ENCODE results near the gene CSTA.

The CSTA gene

DNA sequence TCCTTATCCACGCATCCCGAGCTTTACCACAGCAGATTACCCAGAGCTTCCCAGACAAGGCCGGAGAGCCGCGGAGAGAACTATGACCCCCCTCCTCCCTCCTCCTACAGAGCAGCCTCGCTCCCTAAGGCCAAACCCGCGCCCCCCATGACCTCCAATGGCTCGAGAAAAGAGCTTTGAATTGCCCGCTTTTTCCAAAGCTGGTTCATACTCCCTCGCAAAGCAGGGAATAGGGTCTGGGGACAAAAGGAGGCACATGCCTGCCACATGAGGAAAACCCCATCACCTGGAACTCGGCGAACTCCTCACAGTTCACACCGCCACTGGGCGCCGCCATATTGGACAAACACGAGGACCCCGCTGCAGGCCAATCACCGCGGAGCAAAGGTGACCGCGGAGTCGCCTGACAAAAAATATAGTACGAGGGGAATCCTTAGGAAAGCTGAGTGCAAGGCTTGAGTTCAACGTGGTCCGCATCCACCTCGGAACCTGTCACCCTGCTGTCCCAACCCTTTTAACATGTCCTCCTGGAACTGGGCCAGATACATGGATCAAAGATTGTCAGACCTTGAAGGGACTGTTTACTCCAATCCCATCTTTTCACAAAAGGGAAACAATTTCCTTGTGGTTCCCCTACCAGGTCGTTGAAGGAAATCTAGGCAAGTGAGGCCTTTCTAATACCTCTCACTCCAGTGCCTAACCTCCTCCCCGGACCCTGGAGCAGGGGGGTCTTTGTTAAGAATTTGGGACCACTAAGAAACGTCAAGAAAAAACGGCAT, 58.0 kb downstream of the CSTA start, which contains the start of gene MIX23:
TSS of gene MIX23 (minus strand) at position 344 of the 779 bp plus-strand sequence. CDS start at position 337, 7 bp downstream.
- DNase-seq (ENCODE audit: low spot score), result peak; percentile 95

DNA sequence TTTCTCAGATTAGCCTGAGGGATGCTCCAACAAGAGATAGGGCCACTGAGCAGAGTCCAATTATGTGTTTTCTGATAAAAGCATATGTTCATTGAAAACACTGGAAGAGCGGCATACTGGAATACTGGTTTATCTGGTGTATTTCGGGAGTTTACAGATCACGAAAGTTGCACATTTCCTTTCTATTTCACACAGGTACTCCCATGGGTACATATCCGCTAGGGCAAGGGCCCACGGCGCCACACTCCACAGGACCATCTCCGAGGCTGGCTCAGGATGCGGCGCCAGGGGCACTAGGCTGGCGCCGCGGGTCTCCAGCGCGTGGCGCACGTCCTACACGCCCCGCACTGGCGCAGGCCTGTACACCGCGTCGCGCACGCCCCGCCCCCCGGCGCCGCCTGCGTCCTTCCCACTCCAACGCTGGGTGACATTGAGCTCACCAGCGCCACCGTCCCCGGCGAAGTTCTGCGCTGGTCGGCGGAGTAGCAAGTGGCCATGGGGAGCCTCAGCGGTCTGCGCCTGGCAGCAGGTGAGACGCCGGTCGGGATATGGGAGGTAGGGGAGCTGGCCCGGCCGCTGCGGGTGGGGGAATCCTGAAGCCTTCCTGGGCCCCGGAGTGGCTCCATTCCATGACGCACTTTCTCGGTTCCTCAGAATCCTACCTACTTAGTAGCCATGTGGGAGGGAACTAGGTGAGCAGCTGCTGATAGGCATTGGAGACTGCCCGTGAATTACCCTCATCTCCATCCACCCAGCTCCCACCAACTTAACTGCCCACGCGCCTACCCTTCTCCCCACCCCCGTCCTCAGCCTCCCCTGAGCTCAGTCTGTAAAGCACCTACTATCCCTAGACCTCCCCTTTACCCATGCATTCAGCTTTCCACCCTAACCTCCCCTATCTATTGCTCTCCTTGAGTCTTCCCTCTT, 59.0 kb downstream of the CSTA start, which contains the start of gene FAM162A:
TSS of gene FAM162A (plus strand) at position 412 of the 927 bp plus-strand sequence. CDS start at position 496, 84 bp downstream.
- DNase-seq (ENCODE audit: low spot score), result peak; percentile 96

DNA sequence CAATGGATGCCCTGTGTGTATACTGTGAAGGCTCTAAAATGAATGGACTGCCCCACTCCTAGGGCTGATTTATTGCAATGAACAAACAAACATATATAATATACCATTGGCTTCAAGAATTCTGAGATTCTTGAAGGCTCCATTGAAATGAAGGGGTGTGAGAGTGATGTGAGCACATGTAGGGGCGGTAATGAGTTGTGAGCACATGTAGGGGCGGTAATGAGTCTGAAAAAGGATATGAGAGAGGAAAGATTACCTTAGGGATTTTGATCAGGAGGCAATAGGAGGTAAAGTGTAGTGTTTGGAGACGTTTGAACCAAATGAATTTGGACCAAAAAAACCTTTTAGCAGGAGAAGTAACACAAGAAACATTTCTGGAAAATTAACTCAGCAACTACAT, 62.7 kb downstream of the CSTA start:
- DNase-seq (ENCODE audit: low spot score), result no peak

DNA sequence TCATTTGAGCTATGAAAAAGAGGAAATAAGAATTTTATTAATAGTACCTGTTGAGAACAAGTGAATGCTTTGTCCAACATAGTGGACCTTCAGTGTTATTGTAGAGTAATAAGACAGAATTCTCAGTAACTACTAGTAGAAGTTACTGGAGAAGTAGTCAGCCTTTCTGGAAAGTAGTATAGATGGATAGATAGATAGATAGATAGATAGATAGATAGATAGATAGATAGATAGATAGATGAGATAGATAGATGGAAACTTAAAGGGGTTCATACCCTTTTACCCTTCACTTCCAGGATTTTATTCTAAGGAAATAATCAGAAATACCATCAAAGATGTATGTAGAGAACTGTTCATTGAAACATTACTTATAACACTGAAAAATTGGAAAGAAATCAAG, 64.1 kb downstream of the CSTA start:
- no peak for DNase-seq (ENCODE audit: low spot score)

DNA sequence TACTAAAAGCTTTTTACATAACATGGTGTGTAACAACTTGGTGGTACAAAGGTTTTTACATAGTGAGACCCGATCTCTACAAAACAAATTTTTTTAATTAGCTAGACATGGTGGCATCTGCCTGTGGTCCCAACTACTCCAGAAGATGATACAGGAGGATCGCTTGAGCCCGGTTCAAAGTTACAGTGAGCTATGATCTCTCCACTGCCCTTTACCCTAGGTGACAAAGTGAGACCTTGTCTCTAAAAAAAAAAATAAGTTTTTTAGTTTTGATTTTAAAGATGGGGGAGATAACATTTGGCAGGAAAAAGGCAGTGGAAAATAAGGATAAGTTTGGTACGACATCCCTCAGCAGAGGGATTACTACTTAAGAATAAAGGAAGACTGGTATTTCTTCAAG, 64.8 kb downstream of the CSTA start:
- no peak for DNase-seq (ENCODE audit: low spot score)

DNA sequence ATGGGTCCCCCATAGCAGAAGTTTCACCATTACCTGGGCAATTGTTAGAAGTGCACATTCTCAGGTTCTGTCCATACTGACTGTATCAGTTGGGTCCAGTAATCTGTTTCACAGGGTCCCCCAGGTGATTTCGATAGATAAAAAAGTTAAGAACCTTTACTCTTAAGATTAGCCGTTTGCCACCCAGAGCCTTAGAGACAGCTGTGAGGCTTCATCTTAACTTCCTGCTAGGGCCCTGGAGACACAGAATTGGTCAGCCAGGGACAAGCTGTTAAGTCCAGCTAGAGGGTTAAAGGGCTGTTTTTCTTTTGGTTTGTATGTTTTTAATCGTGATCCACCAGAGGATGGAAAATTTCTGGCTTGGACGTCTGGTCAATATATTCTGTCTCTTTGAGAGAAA, 65.6 kb downstream of the CSTA start:
- no peak for DNase-seq (ENCODE audit: low spot score)

Data from COLO829 (cell line).